Liver (tissue), 9 donors: ENCODE results near the gene PDCD10. TPM values are rescaled to one million over a fixed set of nuclear protein-coding genes. Genes with fewer than 3 reads are reported as not detected.

Experiments used
- DNase-seq: peaks from one replicate; pipeline ENCODE4 v3.0.0-alpha.2; 2017; ENCODE audit warnings: low spot score
- H3K27ac ChIP-seq, 2 donors: one replicate each; pipeline ENCODE4 v1.7.0; 2013; ENCODE audit warnings: inconsistent platforms in 2 of 2, low read length in 2 of 2, control low read depth in 1 of 2, low read depth in 1 of 2, mild to moderate bottlenecking in 1 of 2
- H3K27me3 ChIP-seq, 4 donors: one replicate each; pipeline versions ENCODE4 v1.6.1 to v1.7.0; 2013; ENCODE audit warnings: low read length in 3 of 4, inconsistent platforms in 1 of 4, mild to moderate bottlenecking in 1 of 4, moderate library complexity in 1 of 4; ENCODE audit not compliant: control insufficient read depth in 4 of 4, insufficient read depth in 4 of 4
- H3K36me3 ChIP-seq, 4 donors: one replicate each; pipeline versions ENCODE4 v1.6.1 to v1.7.0; 2013; ENCODE audit warnings: low read length in 3 of 4, mild to moderate bottlenecking in 3 of 4, low read depth in 1 of 4, moderate library complexity in 1 of 4; ENCODE audit not compliant: control insufficient read depth in 4 of 4, insufficient read depth in 3 of 4
- H3K4me1 ChIP-seq, 4 donors: one replicate each; pipeline versions ENCODE4 v1.6.1 to v1.7.0; 2013; ENCODE audit warnings: low read length in 3 of 4, mild to moderate bottlenecking in 3 of 4, moderate library complexity in 1 of 4; ENCODE audit not compliant: control insufficient read depth in 4 of 4, insufficient read depth in 4 of 4
- H3K4me3 ChIP-seq, 3 donors: one replicate each; pipeline versions ENCODE4 v1.6.1 to v1.7.0; 2013; ENCODE audit warnings: low read length in 3 of 3, control low read depth in 1 of 3, low read depth in 1 of 3, mild to moderate bottlenecking in 1 of 3
- H3K9ac ChIP-seq, 2 donors: one replicate each; pipeline ENCODE4 v1.7.0; 2013; ENCODE audit warnings: low read length in 2 of 2, mild to moderate bottlenecking in 2 of 2, moderate library complexity in 2 of 2, control low read depth in 1 of 2, low read depth in 1 of 2
- H3K9me3 ChIP-seq, 4 donors: one replicate each; pipeline versions ENCODE4 v1.6.1 to v1.7.0; 2013; ENCODE audit warnings: low read length in 3 of 4; ENCODE audit not compliant: control insufficient read depth in 4 of 4
- EGR1 ChIP-seq, 2 donors: IDR thresholded peaks; 2 replicates each; pipeline ENCODE4 v1.6.1; 2016 to 2018; ENCODE audit warnings: antibody characterized with exemption in 2 of 2, low read depth in 2 of 2
- FOXA1 ChIP-seq: IDR thresholded peaks from 2 replicates; pipeline ENCODE4 v1.6.1; 2016; ENCODE audit warnings: antibody characterized with exemption
- FOXA2 ChIP-seq: IDR thresholded peaks from 2 replicates; pipeline ENCODE4 v1.6.1; 2016; ENCODE audit warnings: antibody characterized with exemption
- GABPA ChIP-seq, 2 donors: IDR thresholded peaks in 1 of 2; conservative IDR thresholded peaks in 1 of 2; 2 replicates each; pipeline ENCODE4 v1.6.1; 2016; ENCODE audit warnings: antibody characterized with exemption in 2 of 2, mild to moderate bottlenecking in 1 of 2, moderate library complexity in 1 of 2
- HNF4A ChIP-seq, 2 donors: conservative IDR thresholded peaks; 2 replicates each; pipeline ENCODE4 v1.6.1; 2016; ENCODE audit warnings: antibody characterized with exemption in 2 of 2, mild to moderate bottlenecking in 2 of 2
- HNF4G ChIP-seq: IDR thresholded peaks from 2 replicates; pipeline ENCODE4 v1.6.1; 2016; ENCODE audit warnings: antibody characterized with exemption
- JUND ChIP-seq, 2 donors: IDR thresholded peaks; 2 replicates each; pipeline ENCODE4 v1.6.1; 2016; ENCODE audit warnings: antibody characterized with exemption in 2 of 2
- NR2F2 ChIP-seq: IDR thresholded peaks from 2 replicates; pipeline ENCODE4 v1.6.1; 2016; ENCODE audit warnings: antibody characterized with exemption
- RAD21 ChIP-seq, 2 donors: IDR thresholded peaks; 2 replicates each; pipeline ENCODE4 v1.6.1; 2016; ENCODE audit warnings: antibody characterized with exemption in 2 of 2, mild to moderate bottlenecking in 2 of 2
- RXRA ChIP-seq, 2 donors: IDR thresholded peaks; 2 replicates each; pipeline ENCODE4 v1.6.1; 2017 to 2018; ENCODE audit warnings: antibody characterized with exemption in 2 of 2, mild to moderate bottlenecking in 1 of 2
- SP1 ChIP-seq: IDR thresholded peaks from 2 replicates; pipeline ENCODE4 v1.6.1; 2018; ENCODE audit warnings: antibody characterized with exemption, mild to moderate bottlenecking
- TAF1 ChIP-seq: conservative IDR thresholded peaks from 2 replicates; pipeline ENCODE4 v1.6.1; 2016; ENCODE audit warnings: antibody characterized with exemption, mild to moderate bottlenecking
- YY1 ChIP-seq: IDR thresholded peaks from 2 replicates; pipeline ENCODE4 v1.6.1; 2016; ENCODE audit warnings: antibody characterized with exemption, mild to moderate bottlenecking
- WGBS: extraction: QIAGEN DNeasy Blood & Tissue Kit; methylation state at CpG from one replicate; pipeline ENCODE4 v1.1.7; 2013; 5-methylcytosine and 5-hydroxymethylcytosine counted together
- polyA plus RNA-seq, 2 donors: library from polyadenylated mRNA; stranded (reverse) in 1 of 2; unstranded in 1 of 2; fragments of 200-250 nt in 1 of 2; fragments of >200 nt in 1 of 2; fragmentation: Nextera tagmentation in 1 of 2; extraction: Ambion mirVana in 1 of 2; gene quantifications; one replicate each; pipeline versions ENCODE4 v1.2.1 to v1.2.3, GENCODE V29; 2013 to 2015
- total RNA-seq, 2 donors: library from RNA; depleted of rRNA; stranded (reverse); fragments of >200 nt; gene quantifications; one replicate each; pipeline ENCODE4 v1.2.3, GENCODE V29; 2014
- TF ChIP-seq, protein P1 (sequence below): IDR thresholded peaks from 2 replicates; pipeline ENCODE4 v1.6.1; 2016; ENCODE audit warnings: antibody characterized with exemption
- TF ChIP-seq, protein P2 (sequence below): fragments of 150-350 bp; IDR thresholded peaks from 2 replicates; pipeline ENCODE4 v1.5.1; 2017; ENCODE audit warnings: improper control_type of control experiment, low read depth, low read length; ENCODE audit not compliant: missing input control
- TF ChIP-seq, protein P3 (sequence below): IDR thresholded peaks from 2 replicates; pipeline ENCODE4 v1.6.1; 2016; ENCODE audit warnings: antibody characterized with exemption, mild to moderate bottlenecking
- TF ChIP-seq, protein P4 (sequence below): IDR thresholded peaks from 2 replicates; pipeline ENCODE4 v1.6.1; 2016; ENCODE audit warnings: antibody characterized with exemption
- TF ChIP-seq, protein P5 (sequence below): IDR thresholded peaks from 2 replicates; pipeline ENCODE4 v1.6.1; 2016; ENCODE audit warnings: antibody characterized with exemption
- donor health status: healthy.
- donor health status: healthy.
- donor health status: healthy.
- donor health status: healthy.
- donor health status: healthy.

PDCD10 gene
- total RNA-seq = 10 to 100 TPM; 23.8 to 84.0 TPM
- 10 to 100 TPM; 17.5 to 21.1 TPM for polyA plus RNA-seq

DNA sequence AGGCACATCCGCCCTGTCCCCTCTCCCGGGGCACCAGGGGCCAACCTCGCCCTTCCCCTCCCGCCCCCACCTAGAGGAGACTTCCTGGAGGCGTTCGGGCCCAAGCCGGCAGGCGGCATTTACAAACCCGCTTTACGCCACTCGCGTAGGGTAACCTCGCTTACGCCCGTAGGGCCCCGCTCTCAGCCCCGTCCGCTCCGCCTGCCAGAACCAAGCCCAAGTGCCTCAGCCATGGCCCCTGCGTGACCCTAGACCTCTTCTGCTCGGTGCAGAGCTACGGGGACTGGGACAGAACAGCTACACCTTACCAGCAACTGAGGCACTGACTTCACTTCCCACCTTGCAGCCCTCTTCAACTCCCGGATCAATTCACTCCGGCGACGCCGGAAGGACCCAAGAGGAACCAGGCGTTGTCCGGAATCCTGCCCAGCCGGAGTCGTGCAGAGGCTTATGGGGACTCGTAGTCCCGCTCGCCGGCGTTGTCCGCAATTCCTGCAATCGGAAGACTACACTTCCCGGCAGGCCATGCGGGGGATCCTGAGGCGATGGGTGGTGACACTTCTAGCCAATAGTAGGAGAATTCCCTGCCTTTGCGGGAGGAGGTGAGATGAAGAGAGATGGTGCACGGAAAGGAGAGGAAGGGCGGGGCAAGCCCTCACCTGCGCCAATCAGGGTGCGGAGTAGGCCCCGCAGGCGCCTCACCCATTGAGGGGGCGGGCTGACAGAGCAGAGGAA is at the start of gene PDCD10:
TSS of gene PDCD10 (minus strand) at position 395 of the 735 bp plus-strand sequence. CDS start 14,735 bp downstream, outside the sequence.
- peak within 1 kb of the TSS; percentile 70 to 83 for H3K9ac ChIP-seq
- H3K27ac ChIP-seq = peak within 1 kb of the TSS; percentile 87 to 88
- no peaks in the 10 kb centered on the region for H3K27me3 ChIP-seq
- no peaks in the 10 kb centered on the region for H3K36me3 ChIP-seq
- WGBS = under 1% methylated on average over 49 of the region's 49 CpGs
- peak within 1 kb of the TSS; percentile 88 to 100 (median 95) for H3K4me3 ChIP-seq
- H3K9me3 ChIP-seq = no peaks in the 10 kb centered on the region
- H3K4me1 ChIP-seq = peaks cover 5 to 28% (median 22%) of the 10 kb centered on the region in 4 donors
- peak; percentile 96 for DNase-seq
- TF ChIP-seq, protein P1, sequence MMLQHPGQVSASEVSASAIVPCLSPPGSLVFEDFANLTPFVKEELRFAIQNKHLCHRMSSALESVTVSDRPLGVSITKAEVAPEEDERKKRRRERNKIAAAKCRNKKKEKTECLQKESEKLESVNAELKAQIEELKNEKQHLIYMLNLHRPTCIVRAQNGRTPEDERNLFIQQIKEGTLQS = peak; percentile 42
- TF ChIP-seq SP1 (peak; percentile 87), FOXA2 (no peak), HNF4A (conservative IDR thresholded peaks at IDR 0.05) (peak in 1 of 2 donors; percentile 21), RXRA (IDR thresholded peaks at IDR 0.05) (peak; percentile 54 to 65), EGR1 (IDR thresholded peaks at IDR 0.05; ENCODE audit: low read depth in 2 of 2) (peak; percentile 89 to 95), RAD21 (IDR thresholded peaks at IDR 0.05) (peak in 1 of 2 donors; percentile 32), FOXA1 (peak; percentile 38), GABPA (IDR thresholded peaks at IDR 0.05 in 1 of 2, conservative IDR thresholded peaks at IDR 0.05 in 1 of 2) (peak; percentile 79 to 92), NR2F2 (no peak), YY1 (peak; percentile 88), HNF4G (no peak), JUND (IDR thresholded peaks at IDR 0.05) (peak in 1 of 2 donors; percentile 26), TAF1 (peak; percentile 72)
- TF ChIP-seq, protein P2, sequence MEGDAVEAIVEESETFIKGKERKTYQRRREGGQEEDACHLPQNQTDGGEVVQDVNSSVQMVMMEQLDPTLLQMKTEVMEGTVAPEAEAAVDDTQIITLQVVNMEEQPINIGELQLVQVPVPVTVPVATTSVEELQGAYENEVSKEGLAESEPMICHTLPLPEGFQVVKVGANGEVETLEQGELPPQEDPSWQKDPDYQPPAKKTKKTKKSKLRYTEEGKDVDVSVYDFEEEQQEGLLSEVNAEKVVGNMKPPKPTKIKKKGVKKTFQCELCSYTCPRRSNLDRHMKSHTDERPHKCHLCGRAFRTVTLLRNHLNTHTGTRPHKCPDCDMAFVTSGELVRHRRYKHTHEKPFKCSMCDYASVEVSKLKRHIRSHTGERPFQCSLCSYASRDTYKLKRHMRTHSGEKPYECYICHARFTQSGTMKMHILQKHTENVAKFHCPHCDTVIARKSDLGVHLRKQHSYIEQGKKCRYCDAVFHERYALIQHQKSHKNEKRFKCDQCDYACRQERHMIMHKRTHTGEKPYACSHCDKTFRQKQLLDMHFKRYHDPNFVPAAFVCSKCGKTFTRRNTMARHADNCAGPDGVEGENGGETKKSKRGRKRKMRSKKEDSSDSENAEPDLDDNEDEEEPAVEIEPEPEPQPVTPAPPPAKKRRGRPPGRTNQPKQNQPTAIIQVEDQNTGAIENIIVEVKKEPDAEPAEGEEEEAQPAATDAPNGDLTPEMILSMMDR = no peak
- TF ChIP-seq, protein P3, sequence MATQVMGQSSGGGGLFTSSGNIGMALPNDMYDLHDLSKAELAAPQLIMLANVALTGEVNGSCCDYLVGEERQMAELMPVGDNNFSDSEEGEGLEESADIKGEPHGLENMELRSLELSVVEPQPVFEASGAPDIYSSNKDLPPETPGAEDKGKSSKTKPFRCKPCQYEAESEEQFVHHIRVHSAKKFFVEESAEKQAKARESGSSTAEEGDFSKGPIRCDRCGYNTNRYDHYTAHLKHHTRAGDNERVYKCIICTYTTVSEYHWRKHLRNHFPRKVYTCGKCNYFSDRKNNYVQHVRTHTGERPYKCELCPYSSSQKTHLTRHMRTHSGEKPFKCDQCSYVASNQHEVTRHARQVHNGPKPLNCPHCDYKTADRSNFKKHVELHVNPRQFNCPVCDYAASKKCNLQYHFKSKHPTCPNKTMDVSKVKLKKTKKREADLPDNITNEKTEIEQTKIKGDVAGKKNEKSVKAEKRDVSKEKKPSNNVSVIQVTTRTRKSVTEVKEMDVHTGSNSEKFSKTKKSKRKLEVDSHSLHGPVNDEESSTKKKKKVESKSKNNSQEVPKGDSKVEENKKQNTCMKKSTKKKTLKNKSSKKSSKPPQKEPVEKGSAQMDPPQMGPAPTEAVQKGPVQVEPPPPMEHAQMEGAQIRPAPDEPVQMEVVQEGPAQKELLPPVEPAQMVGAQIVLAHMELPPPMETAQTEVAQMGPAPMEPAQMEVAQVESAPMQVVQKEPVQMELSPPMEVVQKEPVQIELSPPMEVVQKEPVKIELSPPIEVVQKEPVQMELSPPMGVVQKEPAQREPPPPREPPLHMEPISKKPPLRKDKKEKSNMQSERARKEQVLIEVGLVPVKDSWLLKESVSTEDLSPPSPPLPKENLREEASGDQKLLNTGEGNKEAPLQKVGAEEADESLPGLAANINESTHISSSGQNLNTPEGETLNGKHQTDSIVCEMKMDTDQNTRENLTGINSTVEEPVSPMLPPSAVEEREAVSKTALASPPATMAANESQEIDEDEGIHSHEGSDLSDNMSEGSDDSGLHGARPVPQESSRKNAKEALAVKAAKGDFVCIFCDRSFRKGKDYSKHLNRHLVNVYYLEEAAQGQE = peak; percentile 43
- TF ChIP-seq, protein P4, sequence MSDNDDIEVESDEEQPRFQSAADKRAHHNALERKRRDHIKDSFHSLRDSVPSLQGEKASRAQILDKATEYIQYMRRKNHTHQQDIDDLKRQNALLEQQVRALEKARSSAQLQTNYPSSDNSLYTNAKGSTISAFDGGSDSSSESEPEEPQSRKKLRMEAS = peak; percentile 81
- TF ChIP-seq, protein P5, sequence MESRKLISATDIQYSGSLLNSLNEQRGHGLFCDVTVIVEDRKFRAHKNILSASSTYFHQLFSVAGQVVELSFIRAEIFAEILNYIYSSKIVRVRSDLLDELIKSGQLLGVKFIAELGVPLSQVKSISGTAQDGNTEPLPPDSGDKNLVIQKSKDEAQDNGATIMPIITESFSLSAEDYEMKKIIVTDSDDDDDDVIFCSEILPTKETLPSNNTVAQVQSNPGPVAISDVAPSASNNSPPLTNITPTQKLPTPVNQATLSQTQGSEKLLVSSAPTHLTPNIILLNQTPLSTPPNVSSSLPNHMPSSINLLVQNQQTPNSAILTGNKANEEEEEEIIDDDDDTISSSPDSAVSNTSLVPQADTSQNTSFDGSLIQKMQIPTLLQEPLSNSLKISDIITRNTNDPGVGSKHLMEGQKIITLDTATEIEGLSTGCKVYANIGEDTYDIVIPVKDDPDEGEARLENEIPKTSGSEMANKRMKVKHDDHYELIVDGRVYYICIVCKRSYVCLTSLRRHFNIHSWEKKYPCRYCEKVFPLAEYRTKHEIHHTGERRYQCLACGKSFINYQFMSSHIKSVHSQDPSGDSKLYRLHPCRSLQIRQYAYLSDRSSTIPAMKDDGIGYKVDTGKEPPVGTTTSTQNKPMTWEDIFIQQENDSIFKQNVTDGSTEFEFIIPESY = peak; percentile 37
